GM21529 (cell line): Measurements from ENCODE around the gene GNA15.
"Not testable (repeated sequence)": the region's sequence is repeated elsewhere in the genome, so short reads cannot be mapped to it uniquely, and the experiment has no call there.

Source experiments
- ATAC-seq: cut with Tn5 transposase; IDR thresholded peaks from one replicate; pipeline ENCODE4 v1.9.1; 2021; ENCODE audit not compliant: unreplicated experiment

GNA15 gene

DNA sequence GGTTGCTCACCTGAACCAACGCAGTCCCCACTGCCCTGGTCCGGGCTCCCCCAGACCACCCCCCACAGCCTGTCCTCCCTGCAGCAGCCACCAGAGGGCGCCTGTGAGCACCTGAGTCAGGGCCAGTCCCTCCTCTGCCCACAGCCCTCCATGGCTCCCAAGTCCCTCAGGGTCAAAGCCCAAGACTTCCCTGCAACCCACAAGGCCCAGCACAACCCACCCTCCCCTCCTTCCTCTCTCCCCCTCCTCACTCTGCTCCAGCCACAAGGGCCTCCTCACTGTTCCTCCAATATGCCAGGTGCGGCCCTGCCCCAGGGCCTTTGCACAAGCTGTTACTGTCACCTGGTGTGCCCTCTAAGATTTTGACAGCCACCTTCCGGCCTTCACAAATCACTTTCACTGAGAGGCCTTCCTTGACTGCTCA lies 10.9 kb downstream of the GNA15 start:
- no peak for ATAC-seq

GRCh38 chr19:3148503-3148902 lies 12.7 kb downstream of the GNA15 start:
- ATAC-seq: no peak

DNA sequence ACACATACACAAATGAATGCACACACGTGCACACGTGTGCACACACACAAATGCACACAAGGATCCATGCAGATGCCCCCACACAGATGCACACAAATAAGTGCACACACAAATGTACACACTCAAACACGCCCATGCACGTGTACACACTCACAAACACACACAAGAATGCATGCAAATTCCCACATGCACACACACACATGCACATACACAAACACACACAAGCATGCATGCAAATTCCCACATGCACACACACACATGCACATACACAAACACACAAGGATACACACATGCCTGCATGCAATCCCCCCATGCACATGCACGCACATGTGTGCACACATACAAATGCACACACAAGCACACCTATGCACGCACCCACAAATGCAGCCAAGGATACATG lies 13.3 kb downstream of the GNA15 start:
- ATAC-seq: no peak

- no peak for ATAC-seq
Observed at GRCh38 chr19:3149526-3150505, 14.0 kb downstream of the GNA15 start.

DNA sequence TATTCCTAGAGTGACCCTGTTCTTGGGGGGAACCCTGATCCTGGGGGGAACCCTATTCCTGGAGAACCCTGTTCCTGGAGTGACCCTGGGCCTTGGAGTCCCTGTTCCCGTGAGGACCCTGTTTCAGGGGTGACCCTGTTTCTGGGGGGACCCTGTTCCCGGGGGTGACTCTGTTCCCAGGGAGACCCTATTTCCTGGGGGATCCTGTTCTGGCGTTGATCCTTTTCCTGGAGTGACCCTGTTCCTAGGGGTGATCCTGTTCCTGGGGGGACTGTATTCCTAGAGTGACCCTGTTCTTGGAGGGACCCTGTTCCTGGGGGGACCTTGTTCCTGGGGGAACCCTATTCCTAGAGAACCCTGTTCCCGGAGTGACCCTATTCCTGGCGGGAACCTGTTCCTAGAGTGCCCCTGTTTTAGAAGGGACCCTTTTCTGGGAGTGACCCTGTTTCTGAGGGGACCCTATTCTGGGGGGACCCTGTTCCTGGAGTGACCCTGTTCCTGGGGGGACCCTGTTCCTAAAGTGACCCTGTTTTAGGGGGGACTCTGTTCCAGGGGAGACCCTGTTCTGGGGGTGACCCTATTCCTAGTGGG lies 15.0 kb downstream of the GNA15 start:
- ATAC-seq: no peak

- ATAC-seq: no peak
Observed at GRCh38 chr19:3151563-3152418, 16.0 kb downstream of the GNA15 start.

DNA sequence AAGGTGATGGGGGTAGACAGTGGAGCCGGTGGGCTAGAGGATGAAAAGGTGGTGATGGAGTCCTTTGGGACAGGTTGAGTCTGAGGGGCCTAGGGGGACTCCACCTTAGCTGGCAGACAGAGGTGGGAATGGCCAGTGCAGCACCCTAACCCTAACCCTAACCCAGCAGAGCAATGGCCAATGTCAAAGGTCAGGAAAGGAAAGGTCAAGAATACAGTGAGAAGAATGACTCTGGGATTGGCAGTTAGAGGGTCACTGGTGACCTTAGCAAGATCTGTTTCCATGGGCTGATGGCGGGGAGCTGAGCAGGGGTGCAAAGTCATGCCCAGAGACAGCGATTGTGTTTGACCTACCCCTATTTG lies 16.6 kb downstream of the GNA15 start:
- ATAC-seq: no peak

DNA sequence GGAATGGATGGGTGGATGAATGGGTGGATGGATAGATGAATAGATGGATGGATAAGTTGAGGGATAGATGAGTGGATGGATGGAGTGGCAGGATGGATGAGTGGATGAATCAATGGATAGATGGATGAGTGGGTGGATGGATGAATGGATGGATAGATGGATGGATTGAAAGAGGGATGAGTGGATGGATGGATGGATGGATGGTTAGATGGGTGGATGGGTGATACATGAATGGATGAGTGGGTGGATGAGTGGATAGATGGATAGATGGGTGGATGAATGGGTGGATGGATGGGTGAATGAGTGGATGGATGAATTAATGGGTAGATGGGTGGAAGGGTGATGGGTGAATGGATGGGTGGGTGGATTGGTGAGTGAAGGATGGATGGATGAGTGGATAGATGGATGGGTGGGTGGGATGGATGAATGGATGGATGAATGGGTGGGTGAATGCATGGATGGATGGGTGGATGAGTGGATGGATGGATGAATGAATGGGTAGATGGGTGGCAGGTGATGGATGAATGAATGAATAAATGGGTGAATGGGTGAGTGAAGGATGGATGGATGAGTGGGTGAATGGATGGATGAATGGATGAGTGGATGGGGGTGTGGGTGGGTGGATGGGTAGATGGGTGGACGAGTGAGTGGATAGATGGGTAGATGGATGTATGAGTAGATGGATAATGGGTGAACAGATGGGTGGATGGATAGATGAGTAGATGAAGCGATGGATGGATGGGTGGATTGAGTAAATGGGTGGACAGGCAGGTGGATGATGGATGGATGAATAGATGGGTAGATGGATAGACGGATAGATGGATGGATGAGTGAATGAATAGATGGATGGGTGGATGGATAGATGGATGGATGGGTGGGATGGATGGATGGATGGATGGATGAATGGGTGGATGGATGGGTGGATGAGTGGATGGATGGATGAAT lies 17.7 kb downstream of the GNA15 start:
- ATAC-seq: no peak

GRCh38 chr19:3154447-3154846 lies 18.6 kb downstream of the GNA15 start:
- ATAC-seq: not testable (repeated sequence)

GRCh38 chr19:3154957-3155736 lies 19.3 kb downstream of the GNA15 start:
- peak; percentile 76 for ATAC-seq

DNA sequence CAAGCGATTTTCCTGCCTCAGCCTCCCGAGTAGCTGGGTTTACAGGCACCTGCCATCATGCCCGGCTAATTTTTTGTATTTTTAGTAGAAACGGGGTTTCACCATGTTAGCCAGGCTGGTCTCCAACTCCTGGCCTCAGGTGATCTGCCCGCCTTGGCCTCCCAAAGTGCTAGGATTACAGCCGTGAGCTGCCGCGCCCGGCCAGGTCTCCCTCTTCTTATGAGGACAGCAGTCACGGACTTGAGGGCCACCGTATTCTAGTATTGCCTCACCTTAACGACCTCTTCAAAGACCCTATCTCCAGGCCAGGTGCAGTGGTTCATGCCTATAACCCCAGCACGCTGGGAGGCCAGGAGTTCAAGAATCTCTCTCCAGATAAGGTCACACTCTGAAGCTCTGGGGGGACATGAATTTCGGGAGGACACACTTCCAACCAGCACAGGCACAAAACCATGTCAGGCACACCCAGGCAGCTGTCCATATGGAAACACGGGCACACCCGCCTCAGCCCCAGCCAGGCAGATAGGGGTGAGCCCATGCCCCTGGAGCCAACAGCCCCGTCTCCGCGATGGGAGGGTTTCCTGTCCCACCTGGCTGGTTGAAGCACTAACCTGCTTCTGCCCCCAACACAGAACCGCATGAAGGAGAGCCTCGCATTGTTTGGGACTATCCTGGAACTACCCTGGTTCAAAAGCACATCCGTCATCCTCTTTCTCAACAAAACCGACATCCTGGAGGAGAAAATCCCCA lies 21.4 kb downstream of the GNA15 start:
- no peak for ATAC-seq

DNA sequence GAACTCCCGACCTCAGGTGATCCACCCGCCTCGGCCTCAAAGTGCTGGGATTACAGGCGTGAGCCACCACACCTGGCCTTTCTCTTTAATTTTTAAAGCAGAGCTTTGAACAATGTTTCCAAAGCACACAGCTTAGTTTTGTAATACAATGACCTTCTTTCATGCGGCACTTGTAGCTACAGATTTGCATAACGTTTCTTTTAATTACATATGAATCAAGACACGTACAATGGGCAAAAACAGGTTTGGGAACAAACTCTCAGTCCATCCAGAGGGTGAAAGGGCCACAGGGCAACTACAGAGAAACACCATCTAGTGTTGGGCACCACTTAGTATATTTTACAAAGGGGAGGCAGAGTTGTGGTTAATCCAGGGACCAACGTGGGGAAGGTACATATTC lies 23.7 kb downstream of the GNA15 start:
- no peak for ATAC-seq

DNA sequence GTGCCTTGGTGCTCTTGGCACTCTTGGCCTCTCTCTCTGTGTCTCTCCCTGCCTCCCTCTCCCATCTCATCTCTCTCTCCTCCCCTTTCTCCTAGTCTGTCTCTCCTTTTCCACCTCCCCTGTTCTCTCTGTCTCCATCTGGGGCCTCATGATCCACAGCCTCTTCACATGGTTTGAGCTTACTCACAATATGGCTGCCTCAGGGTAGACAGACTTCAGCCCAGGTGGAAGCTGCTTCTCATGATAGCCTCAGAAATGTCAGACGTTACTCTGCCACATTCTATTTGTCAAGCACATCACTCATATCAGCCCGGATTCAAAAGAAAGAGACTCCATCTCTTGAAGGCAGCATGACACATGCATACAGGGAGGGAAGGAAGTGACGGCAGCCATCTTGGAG lies 24.4 kb downstream of the GNA15 start:
- no peak for ATAC-seq

- no peak for ATAC-seq
Observed at GRCh38 chr19:3161453-3161852, 25.6 kb downstream of the GNA15 start.

DNA sequence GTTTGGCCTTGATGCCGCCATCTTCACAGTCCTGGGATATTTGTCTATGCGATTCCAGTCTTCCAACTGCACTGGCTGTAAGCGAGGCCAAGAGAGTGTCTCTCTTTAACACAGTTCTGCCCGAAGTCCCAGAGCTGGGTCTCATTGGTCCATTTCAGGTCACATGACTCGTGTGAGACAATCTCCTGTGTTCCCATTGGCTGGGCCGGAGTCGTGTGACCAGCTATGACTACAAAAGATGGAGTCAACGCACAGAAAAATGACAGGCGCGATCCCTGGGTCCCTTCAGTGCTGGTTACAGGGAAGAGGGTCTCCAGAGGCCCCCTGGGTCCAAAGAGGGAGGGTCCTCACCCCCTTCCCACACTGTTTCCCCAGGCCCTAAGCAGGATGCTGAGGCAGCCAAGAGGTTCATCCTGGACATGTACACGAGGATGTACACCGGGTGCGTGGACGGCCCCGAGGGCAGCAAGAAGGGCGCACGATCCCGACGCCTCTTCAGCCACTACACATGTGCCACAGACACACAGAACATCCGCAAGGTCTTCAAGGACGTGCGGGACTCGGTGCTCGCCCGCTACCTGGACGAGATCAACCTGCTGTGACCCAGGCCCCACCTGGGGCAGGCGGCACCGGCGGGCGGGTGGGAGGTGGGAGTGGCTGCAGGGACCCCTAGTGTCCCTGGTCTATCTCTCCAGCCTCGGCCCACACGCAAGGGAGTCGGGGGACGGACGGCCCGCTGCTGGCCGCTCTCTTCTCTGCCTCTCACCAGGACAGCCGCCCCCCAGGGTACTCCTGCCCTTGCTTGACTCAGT lies 26.8 kb downstream of the GNA15 start:
- no peak for ATAC-seq

GRCh38 chr19:3163230-3163886 lies 27.5 kb downstream of the GNA15 start:
- peak; percentile 49 for ATAC-seq

- ATAC-seq: no peak
Observed at GRCh38 chr19:3163943-3164342, 28.1 kb downstream of the GNA15 start.
